Stimulated activated memory B cell treated with anti-CD40 and anti-IgM and Interleukin-4, amounts not matched to agents 10 μg/mL and 1 μg/mL and 100 μg/mL, for 72 hours (primary cell): Measurements from ENCODE around the gene APRT.
"Not testable (repeated sequence)": the region's sequence is repeated elsewhere in the genome, so short reads cannot be mapped to it uniquely, and the experiment has no call there.

Source experiments
- ATAC-seq: fragments of 150-1000 bp; cut with Tn5 transposase; 2 replicates; pipeline ENCODE4 v1.10.0; 2021
- H3K27ac Mint-ChIP-seq: one replicate; pipeline ENCODE4 v1.8.0; 2022; ENCODE audit warnings: mild to moderate bottlenecking, mixed read lengths
- H3K27me3 Mint-ChIP-seq: one replicate; pipeline ENCODE4 v1.8.0; 2022; ENCODE audit warnings: mixed read lengths
- H3K36me3 Mint-ChIP-seq: one replicate; pipeline ENCODE4 v1.8.0; 2022; ENCODE audit warnings: mixed read lengths
- H3K4me1 Mint-ChIP-seq: one replicate; pipeline ENCODE4 v1.8.0; 2022; ENCODE audit warnings: mixed read lengths
- H3K4me3 Mint-ChIP-seq: one replicate; pipeline ENCODE4 v1.8.0; 2022; ENCODE audit warnings: mild to moderate bottlenecking, moderate library complexity, mixed read lengths
- H3K9me3 Mint-ChIP-seq: one replicate; pipeline ENCODE4 v1.8.0; 2022; ENCODE audit warnings: mixed read lengths

APRT gene

DNA sequence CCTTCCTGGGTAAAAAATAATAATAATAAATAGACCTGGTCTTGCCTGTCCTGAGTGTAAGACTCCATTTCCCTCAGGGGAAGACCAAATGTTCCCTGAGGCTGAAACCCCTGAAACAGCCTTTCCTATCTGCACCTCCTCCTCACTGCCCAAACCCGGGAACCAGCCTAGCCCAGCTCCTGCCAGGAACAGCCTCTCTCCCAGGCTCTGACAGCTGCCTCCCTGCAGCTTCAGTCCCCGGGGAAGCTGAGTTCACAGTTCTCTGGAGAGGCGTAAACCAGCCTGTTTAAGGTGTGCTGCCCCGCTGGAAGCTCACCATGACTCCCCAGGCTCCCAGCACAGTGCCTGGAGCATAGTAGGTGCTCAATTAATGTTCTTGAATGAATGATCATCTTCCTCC lies 15.4 kb downstream of the APRT start:
- Mint-ChIP-seq H3K36me3 (no peaks in the 10 kb centered on the region), H3K27ac (no peak overlapping the region), H3K4me3 (no peak overlapping the region), H3K9me3 (no peaks in the 10 kb centered on the region), H3K27me3 (no peaks in the 10 kb centered on the region), H3K4me1 (peaks cover 41% of the 10 kb centered on the region)
- no peak for ATAC-seq

DNA sequence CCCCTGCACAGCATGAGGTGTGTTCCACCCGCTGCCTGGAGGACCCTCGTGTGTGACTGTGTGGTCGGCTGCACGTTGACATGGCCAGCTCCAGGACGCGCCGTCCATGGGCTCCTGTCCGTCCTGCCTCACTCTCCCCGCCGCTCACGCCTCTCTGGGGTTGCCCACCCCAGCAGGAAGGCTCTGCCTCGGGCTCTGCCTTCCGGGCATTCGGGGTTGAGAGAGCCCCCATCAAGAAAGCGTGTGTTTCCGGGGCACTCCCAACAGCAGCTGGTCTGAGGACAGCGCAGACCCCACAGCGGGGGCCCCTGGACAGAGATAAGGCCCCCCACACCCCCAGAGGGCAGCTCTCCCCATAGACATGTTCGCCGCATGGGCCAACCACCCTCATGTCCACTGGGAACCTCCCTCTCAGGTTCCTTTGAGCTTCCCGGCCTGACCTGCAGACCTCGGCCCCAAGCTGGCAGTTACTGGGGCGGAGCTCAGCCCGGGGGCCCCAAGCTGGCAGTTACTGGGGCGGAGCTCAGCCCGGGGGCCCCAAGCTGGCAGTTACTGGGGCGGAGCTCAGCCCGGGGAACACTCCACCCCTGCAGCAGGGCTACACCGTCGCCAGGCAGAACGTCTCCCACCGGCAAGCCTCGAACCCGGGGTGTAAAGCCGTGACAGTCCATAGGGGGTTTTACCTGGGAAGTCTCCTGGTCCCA lies 18.3 kb downstream of the APRT start:
- ATAC-seq: no peak
- Mint-ChIP-seq H3K9me3 (no peaks in the 10 kb centered on the region), H3K4me1 (peaks cover 52% of the 10 kb centered on the region), H3K27ac (no peak overlapping the region), H3K27me3 (no peaks in the 10 kb centered on the region), H3K36me3 (no peaks in the 10 kb centered on the region), H3K4me3 (no peak overlapping the region)

DNA sequence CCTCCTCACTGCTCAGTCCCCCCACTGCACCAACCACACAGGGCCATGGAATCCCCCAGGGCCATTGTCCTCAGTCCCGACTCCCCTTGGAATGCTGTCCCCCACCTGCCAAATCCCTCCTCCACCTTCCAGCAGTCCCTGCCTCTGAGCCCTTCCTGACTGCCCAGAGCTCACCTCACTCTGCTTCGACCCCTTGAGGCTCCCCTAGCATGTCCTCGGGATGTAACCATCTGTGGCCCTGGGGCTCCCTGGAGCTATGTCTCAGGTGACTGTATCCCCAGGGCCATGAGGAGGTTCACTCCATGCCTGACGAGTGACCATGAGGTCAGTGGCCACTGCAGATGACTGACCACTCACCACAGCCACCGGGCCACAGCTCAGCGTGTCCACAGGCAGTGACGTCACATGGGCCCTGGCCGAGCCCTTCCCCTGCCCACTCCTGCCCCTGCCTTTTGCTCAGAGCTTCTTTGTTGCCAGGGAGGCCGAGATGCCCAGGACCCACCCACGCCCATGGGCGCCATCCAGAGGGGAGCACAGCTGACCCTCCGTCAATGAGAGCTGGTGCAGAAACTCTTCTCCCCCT lies 19.0 kb downstream of the APRT start:
- Mint-ChIP-seq H3K27me3 (no peaks in the 10 kb centered on the region), H3K4me3 (peak overlapping the region; percentile 29), H3K27ac (no peak overlapping the region), H3K9me3 (no peaks in the 10 kb centered on the region), H3K4me1 (peaks cover 52% of the 10 kb centered on the region), H3K36me3 (no peaks in the 10 kb centered on the region)
- no peak for ATAC-seq

DNA sequence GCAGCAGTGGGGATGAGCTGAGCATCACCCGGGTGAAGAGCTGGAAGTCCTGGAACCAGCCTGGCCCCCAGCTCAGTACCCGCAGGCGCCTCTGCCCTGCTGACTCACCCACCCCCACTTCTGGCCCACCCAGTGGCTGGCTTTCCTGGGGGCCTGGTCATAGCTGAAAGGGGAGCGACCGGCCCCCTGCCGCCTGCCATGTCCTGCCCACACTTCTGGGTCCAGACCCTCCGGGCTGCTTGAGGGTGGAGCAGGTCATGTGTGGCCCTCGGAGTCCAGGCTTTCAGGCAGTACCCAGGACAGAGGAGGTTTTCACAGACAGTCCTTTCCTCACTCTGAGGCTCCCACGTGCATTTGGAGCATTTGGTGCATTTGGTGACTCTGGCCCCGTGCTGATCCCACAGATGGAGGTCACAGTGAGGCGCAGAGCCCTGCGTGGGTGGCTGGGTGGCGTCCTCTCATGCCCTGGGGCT lies 19.6 kb downstream of the APRT start:
- Mint-ChIP-seq H3K4me1 (peaks cover 52% of the 10 kb centered on the region), H3K27ac (no peak overlapping the region), H3K27me3 (no peaks in the 10 kb centered on the region), H3K9me3 (no peaks in the 10 kb centered on the region), H3K36me3 (no peaks in the 10 kb centered on the region), H3K4me3 (no peak overlapping the region)
- peak; percentile 6 for ATAC-seq

DNA sequence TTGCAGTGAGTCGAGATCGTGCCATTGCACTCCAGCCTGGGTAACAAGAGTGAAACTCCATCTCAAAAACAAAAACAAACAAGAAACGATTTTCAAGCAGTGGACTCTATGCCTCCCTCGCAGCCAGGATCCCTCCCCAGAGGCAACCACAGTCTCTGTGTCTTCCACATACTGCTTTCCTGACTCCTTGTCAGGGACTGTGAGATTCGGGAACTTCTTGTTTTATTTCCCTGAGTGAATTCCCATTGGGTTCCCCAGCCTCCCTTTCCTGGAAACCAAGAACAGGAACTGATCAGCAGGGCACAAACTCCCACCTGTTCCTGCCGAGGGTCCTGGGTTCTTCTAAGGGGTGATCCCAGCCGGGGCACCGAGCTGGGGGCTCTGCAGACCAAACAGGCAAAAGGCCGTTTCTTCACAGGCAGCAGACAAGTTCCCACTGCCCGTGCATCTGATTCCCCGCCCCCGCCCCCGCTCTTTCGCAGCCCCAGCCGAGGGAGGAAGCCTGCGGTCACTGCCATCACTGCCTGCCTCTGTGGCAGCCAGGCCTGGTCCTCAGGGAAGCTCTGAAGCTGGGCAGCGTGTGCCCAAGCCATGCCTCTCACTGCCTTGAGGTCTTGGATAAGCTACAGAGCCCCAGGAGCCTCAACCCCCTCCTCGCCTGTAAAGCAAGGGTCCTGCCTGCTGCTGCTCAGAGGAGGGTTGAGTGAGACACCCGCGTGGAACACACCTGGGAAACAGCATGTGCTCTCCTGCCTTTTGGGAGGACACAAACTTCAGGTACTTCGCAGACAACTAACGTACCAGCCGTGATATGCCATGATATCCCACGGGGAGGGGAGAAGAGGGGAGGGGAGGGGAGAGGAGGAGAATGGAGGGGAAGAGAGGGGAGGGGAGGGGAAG lies 21.2 kb downstream of the APRT start:
- H3K27ac Mint-ChIP-seq: peak overlapping the region; percentile 73
- H3K36me3 Mint-ChIP-seq: no peaks in the 10 kb centered on the region
- ATAC-seq: peak; percentile 70
- no peaks in the 10 kb centered on the region for H3K9me3 Mint-ChIP-seq
- peak overlapping the region; percentile 31 for H3K4me3 Mint-ChIP-seq
- H3K27me3 Mint-ChIP-seq: no peaks in the 10 kb centered on the region
- H3K4me1 Mint-ChIP-seq: peaks cover 52% of the 10 kb centered on the region

DNA sequence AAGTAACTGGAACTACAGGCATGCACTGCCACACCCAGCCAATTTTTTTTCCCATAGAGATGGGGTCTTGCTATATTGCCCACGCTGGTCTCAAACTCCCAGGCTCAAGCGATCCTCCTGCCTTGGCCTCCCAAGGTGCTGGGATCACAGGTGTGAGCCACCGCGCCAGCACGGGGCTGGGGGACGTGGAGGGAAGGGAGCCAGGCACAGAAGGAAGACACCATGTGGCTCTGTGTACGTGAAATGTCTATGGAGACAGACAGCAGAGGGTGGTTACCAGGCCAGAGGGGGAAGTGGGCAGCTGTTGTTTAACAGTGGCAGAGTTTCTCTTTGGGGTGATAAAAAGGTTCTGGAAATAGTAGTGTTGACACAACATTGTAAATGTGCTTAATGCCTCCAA lies 22.1 kb downstream of the APRT start:
- H3K4me3 Mint-ChIP-seq: no peak overlapping the region
- H3K9me3 Mint-ChIP-seq: no peaks in the 10 kb centered on the region
- no peak for ATAC-seq
- H3K4me1 Mint-ChIP-seq: peaks cover 44% of the 10 kb centered on the region
- H3K27ac Mint-ChIP-seq: peak overlapping the region; percentile 73
- H3K27me3 Mint-ChIP-seq: no peaks in the 10 kb centered on the region
- H3K36me3 Mint-ChIP-seq: no peaks in the 10 kb centered on the region

DNA sequence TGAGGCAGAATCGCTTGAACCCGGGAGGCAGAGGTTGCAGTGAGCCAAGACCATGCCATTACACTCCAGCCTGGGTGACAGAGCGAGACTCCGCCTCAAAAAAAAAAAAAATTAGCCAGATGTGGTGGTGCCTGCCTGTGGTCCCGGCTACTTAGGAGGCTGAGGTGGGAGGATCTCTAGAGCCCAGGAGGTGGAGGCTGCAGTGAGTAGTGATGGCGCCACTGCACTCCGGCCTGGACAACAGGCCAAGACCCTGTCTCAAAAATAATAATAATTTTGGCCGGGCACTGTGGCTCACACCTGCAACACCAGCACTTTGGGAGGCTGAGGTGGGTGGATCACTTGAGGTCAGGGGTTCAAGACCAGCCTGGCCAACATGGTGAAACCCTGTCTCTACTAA lies 23.0 kb downstream of the APRT start:
- peaks cover 45% of the 10 kb centered on the region for H3K4me1 Mint-ChIP-seq
- not testable (repeated sequence) for H3K36me3 Mint-ChIP-seq, H3K27me3 Mint-ChIP-seq, H3K27ac Mint-ChIP-seq, ATAC-seq, H3K9me3 Mint-ChIP-seq, H3K4me3 Mint-ChIP-seq

DNA sequence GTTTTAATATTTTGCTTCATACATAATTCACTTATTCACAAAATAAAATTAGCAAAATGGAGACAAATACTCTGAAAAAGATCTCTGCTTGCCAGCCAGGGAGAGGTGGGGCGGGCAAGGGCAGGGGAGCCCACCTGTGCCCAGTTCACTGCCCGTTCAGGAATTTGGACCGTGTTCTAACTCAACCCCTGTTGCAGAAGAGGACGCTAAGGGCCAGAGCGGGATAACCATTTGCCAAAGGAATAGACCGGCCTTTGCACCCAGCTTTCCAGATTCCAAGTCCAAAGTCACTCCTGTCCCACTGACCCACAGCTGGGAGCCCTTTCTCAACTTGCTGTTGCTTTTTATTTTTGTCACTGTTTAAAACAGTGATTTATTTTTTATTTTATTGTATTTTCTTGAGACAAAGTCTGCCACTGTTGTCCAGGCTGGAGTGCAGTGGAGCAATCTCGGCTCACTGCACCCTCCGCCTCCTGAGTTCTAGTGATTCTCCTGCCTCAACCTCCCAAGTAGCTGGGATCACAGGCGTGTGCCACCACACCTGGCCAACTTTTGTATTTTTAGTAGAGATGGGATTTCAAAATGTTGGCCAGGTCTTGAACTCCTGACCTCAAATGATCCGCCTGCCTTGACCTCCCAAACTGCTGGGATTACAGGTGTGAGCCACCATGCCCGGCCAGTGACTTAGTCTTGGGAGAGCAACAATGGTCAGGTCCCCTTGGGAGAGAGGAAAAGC lies 24.0 kb downstream of the APRT start:
- Mint-ChIP-seq H3K36me3 (no peaks in the 10 kb centered on the region), H3K27ac (no peak overlapping the region), H3K4me3 (no peak overlapping the region), H3K9me3 (no peaks in the 10 kb centered on the region), H3K4me1 (peaks cover 46% of the 10 kb centered on the region), H3K27me3 (no peaks in the 10 kb centered on the region)
- no peak for ATAC-seq

DNA sequence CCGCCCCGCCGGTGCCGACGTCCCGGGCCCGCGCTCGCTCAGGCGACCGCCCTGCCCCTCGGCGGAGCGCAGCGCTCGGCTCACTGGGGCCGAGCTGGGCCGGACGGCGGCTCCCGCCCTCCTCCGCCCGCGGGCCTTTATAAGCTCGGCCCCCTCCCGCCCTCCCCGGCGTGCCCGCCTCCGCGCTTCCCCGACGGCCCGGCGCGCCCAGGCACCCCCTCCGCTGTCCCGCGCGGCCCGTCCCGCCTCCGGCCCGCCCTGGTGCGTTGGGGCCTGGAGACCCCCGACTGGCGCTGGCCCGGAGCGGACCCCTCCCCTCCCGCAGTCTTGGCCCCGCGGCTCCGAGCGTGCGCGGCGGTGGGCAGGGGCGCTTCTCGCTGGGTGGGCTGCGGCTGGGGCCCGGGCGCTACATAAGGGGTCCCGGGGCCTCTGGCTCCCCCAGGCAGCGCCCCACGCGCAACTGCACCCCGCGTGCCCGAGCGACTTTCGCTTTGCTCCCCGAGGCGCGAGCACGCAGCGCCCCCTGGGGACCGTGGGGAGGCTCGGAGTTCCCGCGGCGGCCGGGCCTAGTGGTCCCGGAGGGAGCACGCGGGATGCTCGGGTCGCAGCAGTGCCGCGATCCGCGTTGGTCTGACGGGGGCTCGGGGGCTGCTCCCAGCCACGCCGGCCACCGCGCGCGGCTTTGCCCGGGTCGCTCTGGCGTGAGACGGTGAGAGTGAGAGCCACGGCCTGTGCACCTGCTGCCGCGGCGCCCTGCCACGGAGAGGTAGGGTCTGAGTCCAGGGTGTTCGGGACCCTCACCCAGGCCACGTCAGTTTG lies 26.4 kb downstream of the APRT start, which contains the start of gene PIEZO1:
TSS of gene PIEZO1 (minus strand) at position 115 of the 819 bp plus-strand sequence. CDS start 256 bp downstream, outside the sequence.
- H3K9me3 Mint-ChIP-seq: no peaks in the 10 kb centered on the region
- H3K27ac Mint-ChIP-seq: peak within 1 kb of the TSS; percentile 75
- peak; percentile 71 for ATAC-seq
- peak within 1 kb of the TSS; percentile 87 for H3K4me3 Mint-ChIP-seq
- peaks cover 47% of the 10 kb centered on the region for H3K4me1 Mint-ChIP-seq
- H3K27me3 Mint-ChIP-seq: no peaks in the 10 kb centered on the region
- H3K36me3 Mint-ChIP-seq: no peaks in the 10 kb centered on the region

DNA sequence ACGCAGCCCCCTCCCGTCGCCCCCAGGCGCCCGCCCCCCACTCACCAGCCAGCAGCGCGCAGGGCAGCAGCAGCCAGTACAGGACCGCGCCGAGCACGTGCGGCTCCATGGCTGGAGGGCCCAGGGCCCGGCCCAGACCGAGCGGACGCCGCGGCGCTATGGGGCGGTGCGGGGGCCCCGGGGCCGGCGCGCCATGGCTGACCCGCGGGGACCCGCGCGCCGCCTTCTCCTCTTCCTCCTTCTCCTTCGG lies 26.9 kb downstream of the APRT start:
- no peaks in the 10 kb centered on the region for H3K36me3 Mint-ChIP-seq
- ATAC-seq: peak; percentile 56
- peak overlapping the region; percentile 87 for H3K4me3 Mint-ChIP-seq
- no peaks in the 10 kb centered on the region for H3K27me3 Mint-ChIP-seq
- H3K4me1 Mint-ChIP-seq: peaks cover 47% of the 10 kb centered on the region
- no peaks in the 10 kb centered on the region for H3K9me3 Mint-ChIP-seq
- H3K27ac Mint-ChIP-seq: no peak overlapping the region

DNA sequence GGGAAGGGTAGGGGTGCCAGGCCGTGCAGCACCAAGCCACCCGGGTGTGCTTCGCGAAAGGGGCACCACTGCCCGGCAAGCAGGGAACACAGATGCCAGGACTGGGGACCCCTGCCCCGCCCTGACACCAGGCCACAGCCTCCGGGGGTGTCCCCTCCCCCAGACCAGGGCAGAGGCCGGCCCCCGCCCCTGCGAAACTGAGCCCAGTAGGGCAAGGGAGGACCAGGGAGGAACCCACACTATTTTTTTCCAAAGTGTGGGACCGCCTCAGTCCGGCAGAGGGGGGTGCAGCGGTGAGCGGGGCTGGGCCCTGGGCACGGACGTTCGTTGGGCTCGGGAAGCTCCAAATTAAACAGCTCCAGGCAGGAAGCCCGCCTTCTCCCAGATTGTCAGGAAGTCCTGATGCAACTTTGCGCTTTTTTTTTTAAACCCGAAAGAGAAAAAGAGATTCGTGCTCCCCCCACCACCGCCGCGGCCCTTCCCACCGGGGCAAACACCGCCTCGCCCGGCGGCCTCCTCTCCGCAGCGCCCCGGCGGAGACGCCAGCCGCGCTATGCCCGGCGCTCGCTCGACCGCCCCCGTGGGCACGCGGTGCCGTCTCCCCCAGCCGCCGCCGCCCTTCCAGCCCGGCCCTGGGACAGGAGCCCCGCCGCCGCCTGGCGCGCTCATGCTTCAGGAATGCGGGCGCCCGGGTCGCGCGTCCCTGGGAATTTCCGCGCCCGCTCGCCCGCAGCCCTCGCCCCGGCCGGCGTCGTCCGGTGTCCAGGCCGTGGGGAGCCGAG lies 27.5 kb downstream of the APRT start:
- Mint-ChIP-seq H3K27ac (peak overlapping the region; percentile 75), H3K4me1 (peaks cover 46% of the 10 kb centered on the region), H3K9me3 (no peaks in the 10 kb centered on the region), H3K27me3 (no peaks in the 10 kb centered on the region), H3K4me3 (peak overlapping the region; percentile 87), H3K36me3 (no peaks in the 10 kb centered on the region)
- ATAC-seq: peak; percentile 48

DNA sequence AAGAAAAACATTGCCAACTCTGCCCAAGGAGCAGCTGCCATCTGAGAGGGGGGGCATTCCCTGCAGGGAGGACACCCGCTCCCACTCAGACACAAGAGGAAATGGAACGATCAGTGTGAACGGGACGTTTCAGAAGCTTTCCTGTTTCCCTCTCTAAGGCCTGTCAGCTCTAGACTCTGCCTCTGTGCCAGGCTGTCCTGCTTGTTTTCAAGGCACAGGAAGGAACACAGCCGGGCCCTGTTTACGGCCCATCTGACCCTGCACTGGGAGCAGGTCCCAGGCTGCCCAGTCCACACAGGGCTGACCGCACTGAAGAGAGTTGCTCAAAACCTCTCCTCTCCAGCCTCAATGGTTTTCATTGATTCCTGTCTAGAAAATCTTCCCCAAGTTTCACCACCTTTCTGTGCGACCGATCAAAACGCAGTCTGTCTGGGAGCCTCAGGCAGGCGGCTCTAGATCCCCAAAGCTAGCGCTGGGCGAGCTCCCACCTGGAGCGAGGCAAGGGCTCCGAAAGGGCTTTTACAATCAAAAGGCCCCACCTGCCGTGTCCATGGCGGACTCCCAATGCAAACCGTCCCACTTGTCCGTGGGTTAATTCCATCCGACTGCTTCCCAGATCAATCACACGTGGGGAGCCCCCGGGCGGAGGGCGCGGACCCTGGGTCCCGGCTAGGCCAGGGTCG lies 28.2 kb downstream of the APRT start:
- Mint-ChIP-seq H3K4me3 (peak overlapping the region; percentile 87), H3K36me3 (no peaks in the 10 kb centered on the region), H3K27me3 (no peaks in the 10 kb centered on the region), H3K9me3 (no peaks in the 10 kb centered on the region), H3K4me1 (peaks cover 49% of the 10 kb centered on the region), H3K27ac (peak overlapping the region; percentile 75)
- no peak for ATAC-seq
